RPMI7951 (cell line): Measurements from ENCODE around the gene HMG20A. TPM values are rescaled to one million over a fixed set of nuclear protein-coding genes. Genes with fewer than 3 reads are reported as not detected.
"Not testable (repeated sequence)": the region's sequence is repeated elsewhere in the genome, so short reads cannot be mapped to it uniquely, and the experiment has no call there.

Source experiments
- DNase-seq: peaks from one replicate; pipeline ENCODE4 v3.0.0-alpha.2; 2012; ENCODE audit warnings: low read depth
- total RNA-seq: library from RNA; depleted of rRNA; stranded (reverse); fragments of >200 nt; shearing (Covaris generic); gene quantifications from 2 replicates; pipeline ENCODE4 v1.2.3, GENCODE V29; 2014; rRNA removed

The HMG20A gene
- 28.4 and 37.8 TPM in 2 replicates for total RNA-seq

GRCh38 chr15:77420610-77421369 is at the start of gene HMG20A:
TSS of gene HMG20A (plus strand) at chr15:77420888. CDS start at chr15:77458408, 37,520 bp downstream.
- DNase-seq, result peak; percentile 85

- no peak for DNase-seq
Measured at GRCh38 chr15:77371850-77372563, 48.7 kb upstream of the HMG20A start.

GRCh38 chr15:77373441-77373840 is 47.2 kb upstream of the HMG20A start:
- DNase-seq, result no peak

- no peak for DNase-seq
Measured at GRCh38 chr15:77375133-77375532, 45.6 kb upstream of the HMG20A start.

- no peak for DNase-seq
Measured at GRCh38 chr15:77376770-77377169, 43.9 kb upstream of the HMG20A start.

- DNase-seq, result no peak
Measured at GRCh38 chr15:77380033-77380432, 40.7 kb upstream of the HMG20A start.

GRCh38 chr15:77384086-77384485 is 36.6 kb upstream of the HMG20A start:
- DNase-seq, result no peak

- no peak for DNase-seq
Measured at GRCh38 chr15:77384589-77385359, 35.9 kb upstream of the HMG20A start.

GRCh38 chr15:77386626-77387025 is 34.1 kb upstream of the HMG20A start:
- DNase-seq, result no peak

GRCh38 chr15:77387365-77388105 is 33.2 kb upstream of the HMG20A start:
- DNase-seq, result peak; percentile 4

- no peak for DNase-seq
Measured at GRCh38 chr15:77391372-77391951, 29.2 kb upstream of the HMG20A start.

- DNase-seq, result no peak
Measured at GRCh38 chr15:77392762-77393470, 27.8 kb upstream of the HMG20A start.

GRCh38 chr15:77393471-77393840 is 27.2 kb upstream of the HMG20A start:
- peak; percentile 37 for DNase-seq

GRCh38 chr15:77395013-77395774 is 25.5 kb upstream of the HMG20A start:
- no peak for DNase-seq

- DNase-seq, result no peak
Measured at GRCh38 chr15:77396692-77397091, 24.0 kb upstream of the HMG20A start.

- DNase-seq, result no peak
Measured at GRCh38 chr15:77398927-77399326, 21.8 kb upstream of the HMG20A start.

- no peak for DNase-seq
Measured at GRCh38 chr15:77400258-77400657, 20.4 kb upstream of the HMG20A start.

- DNase-seq, result peak; percentile 43
Measured at GRCh38 chr15:77402740-77403379, 17.8 kb upstream of the HMG20A start.

- not testable (repeated sequence) for DNase-seq
Measured at GRCh38 chr15:77406173-77406759, 14.4 kb upstream of the HMG20A start.
